Common myeloid progenitor, CD34-positive (primary cell): ENCODE measurements around the gene TARP.

Experiments
- CTCF ChIA-PET: fragments of 350-600 bp; sonication (Branson Sonifier 250); formaldehyde crosslinking; loops from one replicate; lab custom pipeline; 2021; ENCODE audit warnings: antibody characterized with exemption; lab: Charles Lee
- POLR2A ChIA-PET: fragments of 350-600 bp; sonication (Branson Sonifier 250); formaldehyde crosslinking; loops from one replicate; lab custom pipeline; 2021; ENCODE audit warnings: antibody characterized with exemption; lab: Charles Lee
- DNase-seq, 3 donors: peaks; one replicate each; pipeline versions ENCODE4 v3.0.0 to v3.0.0-alpha.2; 2013
- H3K27ac ChIP-seq, 2 experiments: 1 replicate in 1 of 2; 2 replicates in 1 of 2; pipeline ENCODE4 v1.7.0; 2013; ENCODE audit warnings: inconsistent platforms in 2 of 2, low read length in 2 of 2, mild to moderate bottlenecking in 2 of 2, low read depth in 1 of 2, moderate library complexity in 1 of 2; ENCODE audit not compliant: severe bottlenecking in 2 of 2, insufficient read depth in 1 of 2, poor library complexity in 1 of 2
- H3K27me3 ChIP-seq, 5 experiments: replicated peaks in 2 of 5; 1 replicate in 3 of 5; 2 replicates in 2 of 5; pipeline versions ENCODE4 v1.6.1 to v1.7.0; 2013; ENCODE audit warnings: low read length in 4 of 5, mild to moderate bottlenecking in 2 of 5, moderate library complexity in 2 of 5, inconsistent platforms in 1 of 5; ENCODE audit not compliant: insufficient read depth in 5 of 5, control insufficient read depth in 4 of 5
- H3K36me3 ChIP-seq, 4 experiments: 1 replicate in 2 of 4; 2 replicates in 2 of 4; pipeline versions ENCODE4 v1.6.1 to v1.7.0; 2013; ENCODE audit warnings: low read length in 3 of 4, control low read depth in 1 of 4, mild to moderate bottlenecking in 1 of 4; ENCODE audit not compliant: control insufficient read depth in 4 of 4, insufficient read depth in 4 of 4
- H3K4me1 ChIP-seq, 4 experiments: 1 replicate in 3 of 4; 2 replicates in 1 of 4; pipeline versions ENCODE4 v1.6.1 to v1.7.1; 2013; ENCODE audit warnings: low read length in 3 of 4, mild to moderate bottlenecking in 3 of 4, control low read depth in 1 of 4, inconsistent platforms in 1 of 4, moderate library complexity in 1 of 4; ENCODE audit not compliant: control insufficient read depth in 4 of 4, insufficient read depth in 4 of 4; ENCODE audit errors: control extremely low read depth in 1 of 4
- H3K4me3 ChIP-seq, 7 experiments: 1 replicate in 4 of 7; 2 replicates in 3 of 7; pipeline versions ENCODE4 v1.5.1 to v1.7.0; 2013; ENCODE audit warnings: mild to moderate bottlenecking in 7 of 7, low read length in 6 of 7, moderate library complexity in 6 of 7, inconsistent platforms in 2 of 7, low read depth in 2 of 7, control low read depth in 1 of 7; ENCODE audit not compliant: insufficient read depth in 4 of 7, control insufficient read depth in 1 of 7; ENCODE audit errors: extremely low read depth in 1 of 7
- H3K9me3 ChIP-seq, 5 experiments: 1 replicate in 4 of 5; 2 replicates in 1 of 5; pipeline versions ENCODE4 v1.6.1 to v1.7.1; 2013; ENCODE audit warnings: low read length in 4 of 5, mild to moderate bottlenecking in 2 of 5, inconsistent platforms in 1 of 5, low read depth in 1 of 5, moderate library complexity in 1 of 5; ENCODE audit not compliant: control insufficient read depth in 4 of 5, insufficient read depth in 2 of 5; ENCODE audit errors: control extremely low read depth in 1 of 5
- WGBS: methylation state at CpG from one replicate; pipeline ENCODE4 v1.1.5; 2013; ENCODE audit not compliant: insufficient coverage; 5-methylcytosine and 5-hydroxymethylcytosine counted together

The TARP gene

DNA sequence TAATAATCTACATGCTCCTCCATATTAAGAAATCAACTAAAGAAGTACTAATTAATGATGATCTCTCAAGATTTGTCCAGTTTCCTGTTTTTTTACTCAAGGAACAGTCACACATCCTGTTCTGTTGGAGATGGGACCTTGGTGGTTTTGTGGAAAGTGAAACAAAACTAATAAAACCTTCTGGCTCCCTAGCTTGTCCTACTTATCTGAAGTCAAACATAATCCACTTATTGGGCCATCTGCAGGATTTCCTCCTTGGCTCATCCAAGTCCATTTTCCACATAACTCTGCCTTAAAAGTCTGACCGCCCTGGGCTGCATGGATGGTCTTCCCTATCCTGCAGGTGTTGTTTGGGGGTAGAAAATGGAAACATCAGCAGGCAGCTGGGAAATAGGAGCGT is 39.4 kb upstream of the TARP start:
- Histone ChIP-seq H3K36me3 (no peaks in the 10 kb centered on the region), H3K4me1 (peaks cover 34 to 79% (median 47%) of the 10 kb centered on the region in 4 experiments), H3K27ac (peak overlapping the region; percentile 28 to 37), H3K9me3 (no peaks in the 10 kb centered on the region), H3K4me3 (peak overlapping the region in 5 of 7 experiments; percentile 6 to 72 (median 55)), H3K27me3 (no peaks in the 10 kb centered on the region)
- ChIA-PET POLR2A (no interaction called here), CTCF (interaction anchor here (2.1 to 5.5 kb wide), 6 partner anchors 9 to 97 kb away, joined by 5 to 35 read pairs (median 8); no protein-coding TSS in a partner anchor)
- 100% methylated on average over 1 of the region's 2 CpGs for WGBS
- DNase-seq, result peak; percentile 52 to 75 (median 66)

GRCh38 chr7:38311329-38311937 is 38.0 kb upstream of the TARP start:
- Histone ChIP-seq H3K4me1 (peaks cover 27 to 75% (median 38%) of the 10 kb centered on the region in 4 experiments), H3K36me3 (no peaks in the 10 kb centered on the region), H3K4me3 (peak overlapping the region; percentile 17 to 82 (median 72)), H3K27me3 (no peaks in the 10 kb centered on the region), H3K9me3 (peaks cover 0 to 3% (median 0%) of the 10 kb centered on the region in 5 experiments), H3K27ac (peak overlapping the region; percentile 62 to 75)
- WGBS, result 26% methylated on average over 30 of the region's 38 CpGs
- POLR2A ChIA-PET, result no interaction called here
- DNase-seq, result peak in 2 of 3 donors; percentile 30 to 60
- CTCF ChIA-PET, result interaction anchor here (0.9 to 5.5 kb wide), 9 partner anchors 10 to 95 kb away, joined by 3 to 35 read pairs (median 5); no protein-coding TSS in a partner anchor

GRCh38 chr7:38310591-38311101 is 37.2 kb upstream of the TARP start:
- Histone ChIP-seq H3K4me1 (peaks cover 25 to 73% (median 36%) of the 10 kb centered on the region in 4 experiments), H3K36me3 (no peaks in the 10 kb centered on the region), H3K9me3 (peaks cover 0 to 3% (median 0%) of the 10 kb centered on the region in 5 experiments), H3K27ac (peak overlapping the region; percentile 62 to 75), H3K4me3 (peak overlapping the region in 6 of 7 experiments; percentile 46 to 82 (median 72)), H3K27me3 (no peaks in the 10 kb centered on the region)
- POLR2A ChIA-PET, result no interaction called here
- CTCF ChIA-PET, result interaction anchor here (1.0 to 1.5 kb wide), 3 partner anchors 9 to 82 kb away, joined by 3 to 4 read pairs (median 3); no protein-coding TSS in a partner anchor
- DNase-seq, result peak in 2 of 3 donors; percentile 48 to 52
- WGBS, result 40% methylated on average over 1 of the region's 6 CpGs

DNA sequence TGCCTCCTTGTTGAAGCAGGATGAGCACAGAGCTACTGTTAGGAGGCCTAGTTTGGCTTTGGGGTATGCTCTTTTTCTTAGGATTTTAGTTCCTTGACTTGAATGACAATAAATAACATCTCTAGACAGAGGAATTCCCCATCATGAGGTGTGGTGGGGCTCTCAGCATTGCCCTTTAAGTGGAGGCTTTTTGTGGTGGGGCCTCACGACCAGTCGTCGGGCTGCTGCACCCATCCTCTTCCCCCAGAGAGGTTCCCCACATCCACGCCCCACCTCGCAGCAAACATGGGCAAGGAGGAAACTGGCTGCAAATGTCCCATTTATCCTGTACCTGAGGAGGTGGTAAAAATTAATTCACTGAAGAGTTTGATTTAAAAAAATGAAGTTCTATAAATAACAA is 36.1 kb upstream of the TARP start:
- DNase-seq, result peak in 2 of 3 donors; percentile 49 to 75
- no CpG with 5 or more reads among the region's 5 CpGs for WGBS
- Histone ChIP-seq H3K36me3 (no peaks in the 10 kb centered on the region), H3K9me3 (peaks cover 0 to 3% (median 0%) of the 10 kb centered on the region in 5 experiments), H3K4me3 (no peak overlapping the region), H3K27me3 (no peaks in the 10 kb centered on the region), H3K4me1 (peaks cover 22 to 69% (median 36%) of the 10 kb centered on the region in 4 experiments), H3K27ac (no peak overlapping the region)
- ChIA-PET POLR2A (no interaction called here), CTCF (interaction anchor here (0.8 to 4.2 kb wide), 6 partner anchors 9 to 93 kb away, joined by 3 to 13 read pairs (median 4); no protein-coding TSS in a partner anchor)

GRCh38 chr7:38308140-38308539 is 34.7 kb upstream of the TARP start:
- POLR2A ChIA-PET, result no interaction called here
- CTCF ChIA-PET, result interaction anchor here (0.7 to 4.2 kb wide), 4 partner anchors 12 to 92 kb away, joined by 3 to 13 read pairs (median 6); no protein-coding TSS in a partner anchor
- WGBS, result no CpG with 5 or more reads among the region's 2 CpGs

GRCh38 chr7:38307640-38308039 is 34.2 kb upstream of the TARP start:
- Histone ChIP-seq H3K36me3 (no peaks in the 10 kb centered on the region), H3K4me1 (peaks cover 16 to 53% (median 26%) of the 10 kb centered on the region in 4 experiments), H3K9me3 (peaks cover 0 to 3% (median 0%) of the 10 kb centered on the region in 5 experiments), H3K27ac (no peak overlapping the region), H3K4me3 (no peak overlapping the region), H3K27me3 (no peaks in the 10 kb centered on the region)
- ChIA-PET POLR2A (no interaction called here), CTCF (interaction anchor here (1.5 to 4.2 kb wide), 3 partner anchors 11 to 91 kb away, joined by 3 to 13 read pairs (median 10); no protein-coding TSS in a partner anchor)
- no peak for DNase-seq
- 81% methylated on average over 3 of the region's 3 CpGs for WGBS

More at GRCh38 chr7:38308140-38308539, 34.7 kb upstream of the TARP start:
- DNase-seq, result no peak
- no peaks in the 10 kb centered on the region for H3K36me3 ChIP-seq
- peaks cover 19 to 58% (median 31%) of the 10 kb centered on the region in 4 experiments for H3K4me1 ChIP-seq
- no peak overlapping the region for H3K27ac ChIP-seq
- no peaks in the 10 kb centered on the region for H3K27me3 ChIP-seq
- no peak overlapping the region for H3K4me3 ChIP-seq
- peaks cover 0 to 3% (median 0%) of the 10 kb centered on the region in 5 experiments for H3K9me3 ChIP-seq
